ENCODE measurements around the gene SPTLC1.
"Not testable (repeated sequence)": the region's sequence is repeated elsewhere in the genome, so short reads cannot be mapped to it uniquely, and the experiment has no call there.

The SPTLC1 gene

DNA sequence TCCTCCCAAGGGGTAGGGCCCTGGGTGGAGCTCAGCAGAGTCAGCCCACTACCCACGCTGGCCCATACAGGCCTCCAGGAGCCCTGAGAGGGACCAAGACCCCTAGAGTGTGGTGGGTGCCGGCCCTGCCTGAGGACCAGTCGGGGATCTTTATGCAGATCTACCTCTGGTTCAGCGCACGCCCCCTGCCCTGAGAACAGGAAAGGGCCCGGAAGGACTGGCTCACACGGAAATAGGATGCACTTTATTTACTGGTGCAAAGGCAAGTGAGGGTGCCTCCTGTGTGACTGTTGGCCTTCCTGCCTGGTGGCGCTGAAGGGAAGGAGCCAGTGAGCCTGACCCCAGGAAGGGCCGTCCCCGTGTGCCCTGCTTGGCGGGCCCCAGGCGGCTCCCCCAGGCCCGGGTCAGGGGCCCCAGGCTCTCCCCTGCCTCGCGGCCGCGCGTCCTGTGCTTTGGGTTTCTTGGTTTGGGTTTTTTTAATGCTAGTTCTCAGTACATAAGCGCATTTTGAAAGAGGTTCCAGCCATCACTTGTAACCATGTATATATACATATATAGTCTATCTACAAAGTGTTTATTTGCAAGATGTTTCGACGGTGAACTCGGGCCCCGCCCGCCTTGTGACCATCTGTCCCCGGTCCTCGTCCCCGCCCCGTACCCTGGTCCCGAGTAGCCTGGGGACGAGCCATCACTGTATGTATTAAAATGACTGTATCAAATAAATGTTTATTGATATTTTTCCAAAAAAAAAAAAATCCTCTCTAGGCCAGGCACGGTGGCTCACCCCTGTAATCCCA lies 88.8 kb downstream of the SPTLC1 start:
- peaks cover 2% of the 10 kb centered on the region for H3K36me3 ChIP-seq (ENCODE audit: low read depth)
- no peak overlapping the region for H3K27ac ChIP-seq (ENCODE audit: poor library complexity, severe bottlenecking)
- no peak for TF ChIP-seq CTCF (IDR thresholded peaks at IDR 0.05; ENCODE audit: poor library complexity, severe bottlenecking)
- no peaks in the 10 kb centered on the region for H3K4me1 ChIP-seq (ENCODE audit: insufficient read depth, poor library complexity, severe bottlenecking)
- no peak for ATAC-seq (ENCODE audit: low read depth)
- no peak for DNase-seq (ENCODE audit: low spot score)
- peaks cover 6% of the 10 kb centered on the region for H3K9me3 ChIP-seq (ENCODE audit: severe bottlenecking)
- no peaks in the 10 kb centered on the region for H3K27me3 ChIP-seq (ENCODE audit: insufficient read depth, poor library complexity, severe bottlenecking)
- no peak overlapping the region for H3K4me3 ChIP-seq (ENCODE audit: severe bottlenecking)

GRCh38 chr9:92021785-92022541 lies 93.2 kb downstream of the SPTLC1 start:
- H3K27me3 ChIP-seq (ENCODE audit: insufficient read depth, poor library complexity, severe bottlenecking); H3K4me1 ChIP-seq (ENCODE audit: insufficient read depth, poor library complexity, severe bottlenecking); DNase-seq (ENCODE audit: low spot score); H3K36me3 ChIP-seq (ENCODE audit: low read depth); H3K27ac ChIP-seq (ENCODE audit: poor library complexity, severe bottlenecking); H3K4me3 ChIP-seq (ENCODE audit: severe bottlenecking); H3K9me3 ChIP-seq (ENCODE audit: severe bottlenecking): not testable (repeated sequence)
- ATAC-seq (ENCODE audit: low read depth): peak; percentile 33; the same call in 1 of the 3 replicates

GRCh38 chr9:92019658-92020057 lies 95.6 kb downstream of the SPTLC1 start:
- TF ChIP-seq CTCF (IDR thresholded peaks at IDR 0.05; ENCODE audit: poor library complexity, severe bottlenecking): no peak
- ATAC-seq (ENCODE audit: low read depth) (no peak), DNase-seq (ENCODE audit: low spot score) (no peak)
- H3K27ac ChIP-seq (ENCODE audit: poor library complexity, severe bottlenecking): no peak overlapping the region
- no peaks in the 10 kb centered on the region for H3K36me3 ChIP-seq (ENCODE audit: low read depth)
- H3K4me1 ChIP-seq (ENCODE audit: insufficient read depth, poor library complexity, severe bottlenecking): no peaks in the 10 kb centered on the region
- peaks cover 6% of the 10 kb centered on the region for H3K9me3 ChIP-seq (ENCODE audit: severe bottlenecking)
- H3K4me3 ChIP-seq (ENCODE audit: severe bottlenecking): no peak overlapping the region
- no peaks in the 10 kb centered on the region for H3K27me3 ChIP-seq (ENCODE audit: insufficient read depth, poor library complexity, severe bottlenecking)

DNA sequence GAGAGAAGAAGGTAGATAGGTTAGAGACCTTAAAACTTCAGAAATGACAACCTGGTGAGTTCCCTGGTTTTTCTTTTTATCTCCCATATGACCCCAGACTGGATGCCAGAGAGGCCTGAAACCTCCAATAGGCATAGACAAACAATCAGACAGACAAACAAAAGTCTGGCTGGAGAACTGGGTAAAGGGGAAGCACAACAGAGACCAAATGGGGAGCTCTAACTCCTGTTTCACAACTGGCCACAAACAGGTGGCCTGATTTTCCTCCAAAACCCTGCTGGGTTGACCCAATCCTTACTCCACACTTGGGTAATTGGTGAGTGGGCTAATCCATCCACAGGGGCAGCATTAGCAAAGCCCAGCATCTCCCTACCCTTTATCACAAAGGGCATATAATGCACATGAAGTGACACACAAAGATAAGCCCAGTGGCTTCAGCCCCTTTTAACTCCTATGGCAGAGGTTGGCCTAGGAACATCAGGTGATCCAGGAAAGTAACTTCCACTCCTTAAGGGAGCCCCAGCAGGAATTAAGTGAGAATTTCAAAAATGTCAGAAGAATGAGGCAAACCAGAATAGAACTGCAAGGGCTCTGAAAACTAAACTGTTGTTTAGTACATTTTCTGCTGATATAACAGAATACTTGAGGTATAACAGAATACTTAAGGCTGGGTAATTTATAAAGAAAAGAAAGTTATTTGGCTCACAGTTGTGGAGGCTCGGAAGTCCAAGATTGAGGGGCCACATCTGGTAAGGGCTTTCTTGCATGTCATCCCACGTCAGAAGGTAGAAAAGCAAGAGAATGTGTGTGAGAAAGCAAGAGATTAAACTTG lies 104.3 kb downstream of the SPTLC1 start:
- no peak overlapping the region for H3K4me3 ChIP-seq (ENCODE audit: severe bottlenecking)
- TF ChIP-seq CTCF (IDR thresholded peaks at IDR 0.05; ENCODE audit: poor library complexity, severe bottlenecking): no peak
- H3K9me3 ChIP-seq (ENCODE audit: severe bottlenecking): peaks cover 3% of the 10 kb centered on the region
- no peaks in the 10 kb centered on the region for H3K36me3 ChIP-seq (ENCODE audit: low read depth)
- H3K27ac ChIP-seq (ENCODE audit: poor library complexity, severe bottlenecking): no peak overlapping the region
- no peak for ATAC-seq (ENCODE audit: low read depth)
- no peaks in the 10 kb centered on the region for H3K27me3 ChIP-seq (ENCODE audit: insufficient read depth, poor library complexity, severe bottlenecking)
- no peaks in the 10 kb centered on the region for H3K4me1 ChIP-seq (ENCODE audit: insufficient read depth, poor library complexity, severe bottlenecking)
- DNase-seq (ENCODE audit: low spot score): no peak

DNA sequence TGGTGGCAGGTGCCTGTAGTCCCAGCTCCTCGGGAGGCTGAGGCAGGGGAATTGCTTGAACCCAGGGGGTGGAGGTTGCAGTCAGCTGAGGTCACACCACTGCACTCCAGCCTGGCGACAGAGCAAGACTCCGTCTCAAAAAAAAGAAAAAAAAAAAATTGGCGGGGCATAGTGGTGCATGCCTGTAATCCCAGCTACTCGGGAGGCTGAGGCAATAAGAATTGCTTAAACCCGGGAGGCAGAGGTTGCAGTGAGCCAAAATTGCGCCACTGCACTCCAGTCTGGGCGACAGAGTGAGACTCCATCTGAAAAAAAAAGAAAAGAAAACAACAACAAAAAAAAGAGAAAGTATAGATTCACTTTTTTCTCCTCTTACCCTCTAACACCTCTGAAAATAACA lies 105.0 kb downstream of the SPTLC1 start:
- not testable (repeated sequence) for H3K4me1 ChIP-seq (ENCODE audit: insufficient read depth, poor library complexity, severe bottlenecking); DNase-seq (ENCODE audit: low spot score); H3K9me3 ChIP-seq (ENCODE audit: severe bottlenecking); H3K27me3 ChIP-seq (ENCODE audit: insufficient read depth, poor library complexity, severe bottlenecking); H3K4me3 ChIP-seq (ENCODE audit: severe bottlenecking); ATAC-seq (ENCODE audit: low read depth); H3K36me3 ChIP-seq (ENCODE audit: low read depth); H3K27ac ChIP-seq (ENCODE audit: poor library complexity, severe bottlenecking)
